NCI-H146 treated with DMSO at 0.1 percent for 48 hours (cell line): ENCODE measurements around the gene CTAGE4.
"Not testable (repeated sequence)": the region's sequence is repeated elsewhere in the genome, so short reads cannot be mapped to it uniquely, and the experiment has no call there.

Experiments
- DNase-seq: peaks from one replicate; lab custom pipeline; 2025; ENCODE audit not compliant: unreplicated experiment; lab: John Stamatoyannopoulos, UW

The CTAGE4 gene, protein sequence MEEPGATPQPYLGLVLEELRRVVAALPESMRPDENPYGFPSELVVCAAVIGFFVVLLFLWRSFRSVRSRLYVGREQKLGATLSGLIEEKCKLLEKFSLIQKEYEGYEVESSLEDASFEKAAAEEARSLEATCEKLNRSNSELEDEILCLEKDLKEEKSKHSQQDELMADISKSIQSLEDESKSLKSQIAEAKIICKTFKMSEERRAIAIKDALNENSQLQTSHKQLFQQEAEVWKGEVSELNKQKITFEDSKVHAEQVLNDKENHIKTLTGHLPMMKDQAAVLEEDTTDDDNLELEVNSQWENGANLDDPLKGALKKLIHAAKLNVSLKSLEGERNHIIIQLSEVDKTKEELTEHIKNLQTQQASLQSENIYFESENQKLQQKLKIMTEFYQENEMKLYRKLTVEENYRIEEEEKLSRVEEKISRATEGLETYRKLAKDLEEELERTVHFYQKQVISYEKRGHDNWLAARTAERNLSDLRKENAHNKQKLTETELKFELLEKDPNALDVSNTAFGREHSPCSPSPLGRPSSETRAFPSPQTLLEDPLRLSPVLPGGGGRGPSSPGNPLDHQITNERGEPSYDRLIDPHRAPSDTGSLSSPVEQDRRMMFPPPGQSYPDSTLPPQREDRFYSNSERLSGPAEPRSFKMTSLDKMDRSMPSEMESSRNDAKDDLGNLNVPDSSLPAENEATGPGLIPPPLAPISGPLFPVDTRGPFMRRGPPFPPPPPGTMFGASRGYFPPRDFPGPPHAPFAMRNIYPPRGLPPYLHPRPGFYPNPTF

DNA sequence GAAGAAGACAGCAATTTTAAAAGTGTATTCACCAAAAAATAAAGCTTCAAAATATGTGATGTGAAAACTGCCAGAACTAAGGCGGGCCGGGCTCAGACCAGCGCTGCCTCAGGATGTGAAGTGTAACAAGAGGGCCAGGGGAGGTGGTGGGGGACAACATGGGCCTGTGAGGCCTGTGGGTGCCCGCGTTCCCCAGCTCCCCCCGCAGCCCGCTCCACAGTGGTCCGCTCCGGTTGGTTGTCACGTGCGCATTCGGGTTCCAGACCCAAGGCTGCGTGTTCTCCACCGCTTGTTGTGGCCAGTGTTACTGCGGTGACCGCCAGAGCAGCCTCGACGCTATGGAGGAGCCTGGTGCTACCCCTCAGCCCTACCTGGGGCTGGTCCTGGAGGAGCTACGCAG lies at the start of gene CTAGE4:
TSS of gene CTAGE4 (plus strand) at position 301 of the 400 bp plus-strand sequence. CDS start at position 339, 38 bp downstream.
- not testable (repeated sequence) for DNase-seq

DNA sequence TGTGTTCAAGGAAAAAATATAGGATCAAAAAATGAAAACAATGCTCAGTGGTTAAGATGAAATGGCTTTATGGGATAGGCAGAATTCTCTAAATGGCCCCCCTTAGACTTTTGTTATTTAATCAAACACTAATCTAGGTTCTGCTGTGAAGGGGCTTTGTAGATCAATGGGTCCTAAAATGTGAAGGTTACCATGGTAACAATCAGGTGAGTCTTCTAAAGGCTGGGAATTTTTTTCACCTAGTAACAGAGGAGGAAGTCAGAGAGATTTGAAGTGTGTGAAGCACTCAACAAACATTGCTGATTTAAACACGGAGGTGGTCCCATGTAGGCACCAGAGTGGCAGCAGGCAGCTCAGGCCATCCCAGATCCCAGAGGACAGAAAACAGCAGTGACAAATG lies 49.1 kb upstream of the CTAGE4 start:
- no peak for DNase-seq

DNA sequence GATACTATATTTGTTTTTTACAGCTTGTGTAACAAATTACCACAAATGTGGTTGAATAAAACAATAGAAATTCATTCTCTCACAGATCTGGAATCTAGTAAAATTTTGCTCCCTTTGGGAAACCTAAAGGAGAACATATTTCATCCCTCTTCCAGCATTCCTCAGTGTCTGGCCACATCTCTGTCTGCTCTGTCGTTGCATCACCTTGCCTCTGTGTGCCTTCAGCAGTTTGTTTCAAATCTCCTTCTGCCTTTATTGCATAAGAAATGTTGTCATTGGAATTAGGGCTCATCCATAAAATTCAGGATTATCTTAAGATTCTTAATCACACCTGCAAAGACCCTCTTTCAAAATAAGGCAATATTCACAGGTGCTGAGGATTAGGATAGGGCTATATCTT lies 45.8 kb upstream of the CTAGE4 start:
- no peak for DNase-seq

DNA sequence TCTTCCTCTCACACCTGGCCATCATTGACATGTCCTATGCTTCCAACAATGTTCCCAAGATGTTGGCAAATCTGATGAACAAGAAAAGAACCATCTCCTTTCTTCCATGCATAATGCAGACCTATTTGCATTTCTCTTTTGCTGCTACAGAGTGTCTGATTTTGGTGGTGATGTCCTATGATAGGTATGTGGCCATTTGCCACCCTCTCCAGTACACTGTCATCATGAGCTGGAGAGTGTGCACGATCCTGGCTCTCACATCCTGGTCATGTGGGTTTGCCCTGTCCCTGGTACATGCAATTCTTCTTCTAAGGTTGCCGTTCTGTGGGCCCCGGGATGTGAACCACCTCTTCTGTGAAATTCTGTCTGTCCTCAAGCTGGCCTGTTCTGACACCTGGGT lies 41.1 kb upstream of the CTAGE4 start:
- DNase-seq, result no peak

DNA sequence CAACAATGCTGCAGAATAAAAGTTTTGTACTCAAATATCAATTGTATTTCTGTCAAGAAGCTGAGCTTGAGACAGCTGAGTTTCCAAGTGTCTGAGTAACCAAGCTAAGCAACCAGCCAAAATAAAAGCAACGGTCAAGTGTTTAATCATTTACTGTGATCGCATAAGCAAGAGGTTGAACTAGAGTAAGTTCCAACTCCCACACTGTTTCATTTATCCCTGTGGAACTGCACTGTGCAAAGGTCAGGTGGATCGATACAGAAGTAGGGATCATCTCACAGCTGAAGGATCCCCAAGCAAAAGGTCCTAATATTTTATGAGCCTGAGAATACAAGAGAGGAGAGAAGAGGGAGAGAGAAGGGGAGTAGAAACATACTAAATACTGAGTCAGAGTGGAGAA lies 38.8 kb upstream of the CTAGE4 start:
- no peak for DNase-seq

DNA sequence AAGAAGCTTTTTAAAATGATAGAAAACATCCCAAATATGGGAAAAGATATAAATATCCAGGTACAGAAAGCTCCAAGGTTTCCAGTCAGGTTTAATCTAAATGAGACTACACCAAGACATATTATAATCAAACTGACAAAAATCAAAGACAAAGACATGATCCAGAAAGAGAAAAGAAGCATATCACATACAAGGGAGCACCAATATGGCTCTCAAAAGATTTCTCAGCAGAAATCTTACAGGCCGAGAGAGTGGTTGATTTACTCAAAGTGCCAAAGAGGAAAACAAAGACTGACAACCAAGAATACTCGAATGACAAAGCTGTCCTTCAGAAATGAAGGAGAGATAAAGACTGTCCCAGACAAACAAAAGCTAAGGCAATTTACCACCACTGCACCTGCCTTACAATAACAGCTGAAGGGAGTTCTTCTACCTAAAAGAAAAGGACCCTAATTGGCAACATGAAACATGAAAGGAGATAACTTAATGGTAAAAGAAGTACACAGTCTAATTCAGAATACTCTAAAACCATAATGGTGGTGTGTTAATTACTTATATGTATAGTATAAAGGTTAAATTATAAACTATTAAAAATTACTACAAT lies 34.9 kb upstream of the CTAGE4 start:
- no peak for DNase-seq

DNA sequence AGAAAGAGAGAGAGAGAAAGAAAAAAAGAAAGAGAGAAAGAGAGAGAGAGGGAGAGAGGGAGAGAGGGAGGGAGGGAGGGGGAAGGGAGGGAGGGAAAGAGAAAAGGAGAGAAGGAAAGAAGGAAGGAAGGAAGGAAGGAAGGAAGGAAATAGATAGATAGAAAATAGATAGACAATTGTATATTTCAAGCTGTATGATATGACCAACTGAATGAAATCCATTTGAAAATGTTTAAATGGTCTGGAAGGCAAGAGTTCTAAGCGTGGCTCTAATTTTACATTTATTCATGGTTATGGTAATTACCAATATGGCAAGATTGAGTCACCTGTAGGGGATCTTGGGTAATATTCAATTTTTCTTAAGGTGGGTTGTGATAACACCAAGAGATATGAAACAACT lies 24.4 kb upstream of the CTAGE4 start:
- DNase-seq, result no peak

DNA sequence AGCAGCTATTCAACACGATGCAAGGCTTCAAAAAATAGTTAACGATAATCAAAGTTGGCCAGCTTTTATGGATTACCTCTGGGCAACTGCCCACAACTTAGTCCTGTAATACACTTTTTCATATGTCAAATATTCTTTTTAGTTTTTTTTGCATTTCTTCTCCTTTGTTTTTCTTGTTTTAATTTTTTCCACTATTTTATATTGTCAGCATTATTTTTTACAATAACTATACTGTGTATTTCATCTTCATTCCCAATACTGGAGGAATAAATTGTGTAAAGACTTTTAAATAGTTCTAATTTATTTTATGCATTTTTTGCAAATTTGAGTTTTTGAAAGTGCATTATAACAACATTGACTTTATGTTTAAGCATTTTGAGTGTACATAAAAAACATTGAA lies 18.5 kb upstream of the CTAGE4 start:
- no peak for DNase-seq

DNA sequence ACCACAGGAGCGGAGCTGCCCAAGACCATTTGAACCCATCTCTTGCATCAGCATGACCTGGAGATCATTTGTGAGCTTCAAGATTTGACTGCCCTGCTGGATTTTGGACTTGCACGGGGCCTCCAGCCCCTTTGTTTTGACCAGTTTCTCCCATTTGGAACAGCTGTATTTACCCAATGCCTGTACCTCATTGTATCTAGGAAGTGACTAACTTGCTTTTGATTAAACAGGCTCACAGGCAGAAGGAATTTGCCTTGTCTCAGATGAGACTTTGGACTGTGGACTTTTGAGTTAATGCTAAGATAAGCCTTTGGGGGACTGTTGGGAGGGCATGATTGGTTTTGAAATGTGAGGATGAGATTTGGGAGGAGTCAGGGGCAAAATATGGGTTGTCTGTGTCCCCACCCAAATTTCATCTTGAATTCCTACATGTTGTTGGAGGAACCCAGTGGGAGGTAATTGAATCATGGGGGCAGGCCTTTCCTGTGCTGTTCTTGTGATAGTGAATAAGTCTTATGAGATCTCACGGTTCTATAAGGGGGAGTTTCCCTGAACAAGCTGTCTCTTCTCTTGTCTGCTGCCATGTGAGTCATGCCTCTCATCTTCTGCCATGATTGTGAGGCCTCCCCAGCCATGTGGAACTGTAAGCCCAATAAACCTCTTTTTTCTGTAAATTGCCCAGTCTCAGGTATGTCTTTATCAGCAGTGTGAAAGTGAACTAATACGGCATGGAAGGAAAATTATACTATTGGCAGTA lies 11.5 kb upstream of the CTAGE4 start:
- DNase-seq, result not testable (repeated sequence)

DNA sequence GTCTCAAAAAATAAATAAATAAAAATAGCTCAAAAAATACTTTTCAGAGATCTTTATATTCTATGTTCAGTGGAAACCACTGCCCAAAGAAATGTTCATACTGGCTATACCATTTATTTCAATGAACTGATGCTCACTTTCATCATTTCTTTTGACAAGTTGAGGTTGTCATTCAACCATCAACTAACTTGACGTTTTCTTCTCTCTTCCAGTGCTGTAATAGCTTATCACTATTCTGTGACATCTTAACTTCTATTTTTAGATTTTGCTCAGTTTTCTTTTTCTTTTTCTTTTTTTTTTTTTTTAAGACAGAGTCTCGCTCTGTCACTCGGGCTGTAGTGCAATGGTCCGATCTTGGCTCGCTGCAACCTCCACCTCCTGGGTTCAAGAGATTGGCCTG lies 8.7 kb upstream of the CTAGE4 start:
- DNase-seq, result no peak

DNA sequence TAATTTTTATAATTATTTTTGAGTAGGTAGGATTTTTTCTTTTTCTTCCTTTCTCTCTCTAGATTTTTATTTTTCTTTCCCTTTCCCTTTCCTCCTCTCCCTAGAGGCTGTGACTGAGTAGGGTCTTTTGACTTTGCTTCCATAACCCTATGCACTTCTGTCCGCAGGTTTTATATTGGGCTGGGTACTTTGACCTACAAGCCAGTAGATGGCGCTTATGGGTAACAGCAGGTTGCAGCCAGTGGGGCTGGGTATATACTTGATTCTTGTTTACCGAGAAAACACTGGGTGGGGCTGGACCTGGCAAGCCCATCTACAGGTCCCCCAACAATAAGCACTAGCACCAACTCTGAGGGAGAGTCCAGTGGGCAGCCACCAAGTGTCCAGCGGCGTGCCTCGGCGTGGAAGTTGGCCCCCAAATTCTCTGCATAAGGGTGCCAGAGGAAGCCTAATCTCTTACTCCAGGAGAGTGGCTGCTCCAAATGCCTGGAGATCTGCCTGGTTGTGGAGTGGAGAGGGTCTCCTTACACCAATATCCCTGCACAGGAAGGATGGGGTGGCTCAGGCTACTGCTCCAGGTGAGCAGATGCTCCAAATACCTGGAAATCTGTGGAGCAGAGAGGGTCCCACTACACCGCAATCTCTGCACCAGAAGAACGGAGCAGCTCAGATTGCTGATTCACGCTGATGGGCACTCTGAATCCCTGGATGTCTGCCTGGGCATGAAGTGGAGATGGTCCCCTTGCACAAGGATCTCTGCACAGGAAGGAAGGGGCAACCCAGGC lies 4.7 kb upstream of the CTAGE4 start:
- not testable (repeated sequence) for DNase-seq

DNA sequence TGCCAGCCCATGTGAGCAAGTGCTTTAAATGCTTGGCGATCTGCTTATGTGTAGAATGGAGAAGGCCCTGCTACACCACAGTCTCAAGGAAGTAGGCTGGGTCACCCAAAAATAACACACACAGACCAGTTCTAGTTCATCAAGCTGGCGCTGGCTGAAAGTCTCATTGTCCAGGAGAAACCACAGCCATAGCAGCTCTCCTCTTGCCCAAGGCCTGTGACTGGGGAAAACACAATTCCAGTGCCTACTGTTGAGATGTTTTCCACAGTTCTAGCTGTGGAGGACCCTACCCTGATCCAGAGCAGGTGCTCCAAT lies 4.1 kb upstream of the CTAGE4 start:
- DNase-seq, result not testable (repeated sequence)

DNA sequence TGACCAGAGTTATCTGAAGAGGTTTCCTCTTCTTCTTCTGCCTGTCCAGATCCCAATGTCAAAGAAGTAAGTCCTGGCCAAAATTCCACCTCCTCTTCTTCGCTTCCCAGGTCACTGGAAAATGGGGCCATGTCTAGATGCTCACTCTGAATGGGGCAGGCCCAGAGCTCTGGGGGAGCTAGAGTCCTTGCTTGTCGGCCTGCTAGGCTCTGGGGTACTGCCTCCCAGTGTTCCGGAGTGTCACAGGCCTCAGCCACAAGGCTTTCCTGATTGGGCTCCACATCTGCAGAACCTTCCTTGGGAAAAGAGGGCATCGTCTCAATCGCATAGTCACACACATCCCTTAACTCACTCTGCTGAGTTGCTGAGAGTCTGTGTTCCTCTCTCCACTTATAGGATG lies 4.6 kb downstream of the CTAGE4 start:
- DNase-seq, result not testable (repeated sequence)

DNA sequence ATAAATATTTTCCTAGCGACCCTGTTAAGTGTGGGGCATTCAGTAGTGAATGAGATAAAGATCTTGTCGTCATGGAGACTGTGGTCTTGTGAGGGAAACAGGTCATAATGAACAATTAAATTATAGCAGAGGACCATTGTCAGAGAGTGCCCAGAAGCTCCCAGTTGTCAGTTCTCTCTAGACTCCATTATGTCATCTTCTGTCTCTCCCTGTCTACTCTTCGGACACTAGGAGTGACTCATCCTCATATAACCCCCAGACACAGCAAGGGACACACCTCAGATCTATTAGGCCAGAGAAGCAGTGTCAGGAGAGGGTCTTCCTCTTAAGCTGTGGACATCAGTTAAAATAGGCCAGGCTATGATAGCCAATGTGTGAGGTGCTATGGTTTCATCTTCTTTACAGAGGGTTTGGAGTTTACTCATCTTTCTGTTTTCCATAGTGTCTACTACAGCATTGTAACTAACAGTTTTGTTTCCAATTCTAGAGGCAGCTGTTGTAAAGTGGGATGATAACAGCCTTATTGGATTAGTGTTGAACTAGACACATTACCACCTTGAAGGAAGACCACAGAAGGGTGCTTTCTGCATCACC lies 5.4 kb downstream of the CTAGE4 start:
- not testable (repeated sequence) for DNase-seq

DNA sequence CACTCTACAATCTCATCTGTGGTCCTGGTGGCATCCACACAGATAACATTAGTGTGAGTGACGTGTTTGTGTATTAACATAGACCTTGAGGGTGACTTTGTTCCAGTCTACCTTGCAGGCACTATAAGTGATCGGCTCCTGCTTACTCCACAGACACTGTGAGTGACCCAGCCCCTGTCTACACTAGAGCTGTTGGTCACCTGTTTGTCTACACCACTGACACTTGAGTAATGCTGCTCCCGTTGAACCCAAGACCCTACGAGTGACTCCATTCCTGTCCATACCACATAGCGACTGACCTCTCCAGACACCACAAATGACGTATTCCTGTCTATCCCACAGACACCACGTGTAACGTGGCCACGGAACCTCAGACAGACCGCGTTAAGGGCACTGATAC lies 10.5 kb downstream of the CTAGE4 start:
- DNase-seq, result not testable (repeated sequence)

DNA sequence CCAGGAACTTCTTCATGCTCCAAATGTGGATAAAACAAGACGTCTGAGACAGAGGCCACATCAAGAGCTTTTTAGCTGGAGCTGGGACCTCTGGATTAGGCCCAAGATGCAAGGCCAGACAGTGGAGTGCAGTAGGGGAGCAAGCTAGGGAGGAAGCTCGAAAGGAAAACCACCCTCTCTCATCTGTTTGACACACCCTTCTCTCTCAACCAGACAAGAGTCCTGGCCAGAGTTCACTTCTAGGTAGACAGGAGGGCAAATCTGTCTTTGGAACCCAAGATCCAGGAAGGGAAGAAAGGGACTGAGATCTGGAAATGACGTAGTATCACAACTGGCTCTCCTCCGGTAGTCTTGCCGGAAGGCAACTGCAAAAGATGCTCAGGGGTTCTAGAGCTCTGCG lies 11.2 kb downstream of the CTAGE4 start:
- DNase-seq, result not testable (repeated sequence)

DNA sequence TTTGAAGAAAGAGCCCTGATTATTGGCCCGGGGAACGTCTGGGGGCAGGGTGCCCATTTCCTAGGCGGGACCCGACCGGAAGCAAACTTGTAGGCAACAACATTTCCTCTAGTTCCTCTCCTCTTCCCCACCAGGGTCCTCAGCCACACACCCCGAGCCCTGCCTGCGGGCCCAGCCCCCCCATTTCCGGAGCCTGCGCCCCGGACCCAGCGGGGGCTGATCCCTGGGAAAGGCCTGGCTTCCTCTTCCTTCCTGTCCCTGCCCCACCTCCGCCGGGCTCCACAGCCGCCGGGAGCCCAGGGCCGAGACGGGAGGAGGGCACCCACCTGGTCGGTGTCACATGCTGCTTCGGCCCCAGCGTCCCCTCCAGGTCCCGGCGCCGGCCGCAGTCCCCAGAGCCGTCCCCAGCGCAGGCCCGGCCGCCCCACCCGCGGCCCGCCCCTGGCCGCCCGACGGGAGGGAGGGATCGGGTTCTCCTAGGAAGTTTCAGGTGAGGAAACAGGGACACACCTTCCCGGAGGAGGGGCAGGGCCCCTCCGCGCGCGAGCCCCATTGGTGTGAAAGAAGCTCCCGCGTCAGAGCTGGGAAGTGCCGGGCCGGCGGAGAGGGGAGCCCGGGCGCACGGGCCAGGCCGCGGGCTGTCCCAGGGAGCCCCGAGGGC lies 12.1 kb downstream of the CTAGE4 start, which contains the start of gene ARHGEF35:
TSS of gene ARHGEF35 (minus strand) at position 622 of the 661 bp plus-strand sequence. CDS start 7,450 bp downstream, outside the sequence.
- DNase-seq, result not testable (repeated sequence)

DNA sequence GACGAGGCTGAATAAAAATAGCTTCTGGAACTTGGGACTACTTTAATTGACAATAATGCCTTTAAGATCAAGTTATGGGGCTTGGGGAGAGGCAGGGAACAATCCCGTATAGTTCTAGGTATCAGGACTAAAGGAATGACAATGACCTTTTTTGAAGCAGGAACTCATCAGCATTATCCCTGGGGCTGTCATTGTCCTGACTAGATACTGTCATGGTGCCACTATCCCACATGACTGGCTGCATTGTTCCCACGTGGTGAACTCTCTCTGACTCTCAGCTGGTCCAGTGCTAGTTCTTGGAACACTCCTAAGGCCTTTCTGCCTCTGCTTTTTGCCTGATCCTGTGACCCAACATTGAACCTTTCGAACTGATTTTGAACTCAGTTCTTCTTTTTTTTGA lies 15.7 kb downstream of the CTAGE4 start:
- not testable (repeated sequence) for DNase-seq

DNA sequence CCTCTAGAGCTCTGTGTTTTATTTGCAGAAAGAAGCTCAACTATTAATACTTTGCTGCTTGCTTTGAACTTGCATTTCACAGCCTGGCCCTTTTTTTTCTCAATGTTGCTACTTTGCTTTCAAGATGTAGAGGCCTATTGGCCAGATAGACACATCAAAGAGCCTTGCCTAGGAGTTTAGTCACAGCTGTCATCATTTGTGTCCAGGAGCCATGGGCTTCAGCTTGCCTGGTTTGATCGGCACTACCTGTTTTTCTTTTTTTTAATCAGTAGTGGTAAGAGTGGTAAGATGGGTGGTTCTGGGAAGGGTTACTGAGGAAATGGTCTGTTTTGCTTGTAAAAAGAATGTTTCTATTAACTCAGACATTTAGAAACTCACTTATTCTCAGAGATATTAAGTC lies 18.7 kb downstream of the CTAGE4 start:
- DNase-seq, result not testable (repeated sequence)
